ENCODE data around the gene SYNJ1.

DNA sequence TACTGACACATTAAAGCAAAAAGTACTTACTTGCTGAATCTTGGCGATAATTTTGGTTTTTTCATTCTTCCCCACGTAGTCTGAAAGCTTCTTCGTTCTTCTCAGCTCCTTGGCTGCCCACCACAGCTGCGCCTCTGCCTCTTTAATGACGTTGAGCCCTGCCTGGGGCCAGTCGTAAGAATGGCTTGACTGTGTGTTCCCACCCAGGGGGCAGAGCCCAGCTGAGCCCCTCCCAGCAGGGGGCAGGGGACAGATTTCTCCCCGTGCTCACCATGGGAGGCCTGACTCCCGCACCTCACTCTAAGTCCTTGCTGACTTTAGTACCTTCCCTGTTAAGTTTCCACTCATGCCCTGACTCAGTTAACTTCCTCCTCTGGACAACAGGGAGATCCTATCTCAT, 124.7 kb downstream of the SYNJ1 start:
- TF ChIP-seq POLR2AphosphoS5 (IDR thresholded peaks at IDR 0.05; ENCODE audit: borderline replicate concordance, low read depth, low read length) (no peak), EZH2 (IDR thresholded peaks at IDR 0.05) (no peak), FOXP2 (optimal IDR thresholded peaks at IDR 0.05; ENCODE audit: control extremely low read depth, extremely low read length, insufficient read depth) (no peak)

Measured in SK-N-MC (cell line).